ENCODE measurements around the gene PAQR5.

PAQR5 gene

DNA sequence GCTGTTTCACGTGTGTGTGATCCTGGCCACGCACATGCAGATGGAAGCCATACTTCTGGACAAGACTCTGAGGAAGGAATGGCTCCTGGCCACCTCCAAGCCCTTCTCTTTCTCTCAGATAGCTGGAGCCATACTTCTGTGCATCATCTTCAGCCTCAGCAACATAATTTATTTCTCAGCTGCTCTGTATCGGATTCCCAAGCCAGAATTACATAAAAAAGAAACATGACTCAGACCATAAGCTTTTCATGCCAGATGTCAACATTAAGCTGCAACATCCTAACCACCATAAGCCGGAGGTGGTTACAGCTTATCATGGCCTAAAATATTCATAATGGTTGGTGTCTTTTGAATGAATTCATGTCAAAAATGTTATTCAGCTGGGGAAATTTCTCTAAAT is 104.9 kb downstream of the PAQR5 start:
- TF ChIP-seq, protein P1, sequence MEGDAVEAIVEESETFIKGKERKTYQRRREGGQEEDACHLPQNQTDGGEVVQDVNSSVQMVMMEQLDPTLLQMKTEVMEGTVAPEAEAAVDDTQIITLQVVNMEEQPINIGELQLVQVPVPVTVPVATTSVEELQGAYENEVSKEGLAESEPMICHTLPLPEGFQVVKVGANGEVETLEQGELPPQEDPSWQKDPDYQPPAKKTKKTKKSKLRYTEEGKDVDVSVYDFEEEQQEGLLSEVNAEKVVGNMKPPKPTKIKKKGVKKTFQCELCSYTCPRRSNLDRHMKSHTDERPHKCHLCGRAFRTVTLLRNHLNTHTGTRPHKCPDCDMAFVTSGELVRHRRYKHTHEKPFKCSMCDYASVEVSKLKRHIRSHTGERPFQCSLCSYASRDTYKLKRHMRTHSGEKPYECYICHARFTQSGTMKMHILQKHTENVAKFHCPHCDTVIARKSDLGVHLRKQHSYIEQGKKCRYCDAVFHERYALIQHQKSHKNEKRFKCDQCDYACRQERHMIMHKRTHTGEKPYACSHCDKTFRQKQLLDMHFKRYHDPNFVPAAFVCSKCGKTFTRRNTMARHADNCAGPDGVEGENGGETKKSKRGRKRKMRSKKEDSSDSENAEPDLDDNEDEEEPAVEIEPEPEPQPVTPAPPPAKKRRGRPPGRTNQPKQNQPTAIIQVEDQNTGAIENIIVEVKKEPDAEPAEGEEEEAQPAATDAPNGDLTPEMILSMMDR (IDR thresholded peaks at IDR 0.05; ENCODE audit: insufficient read depth, low read length, poor library complexity, severe bottlenecking): no peak
- no peak for TF ChIP-seq EZH2phosphoT487 (conservative IDR thresholded peaks at IDR 0.05; ENCODE audit: low read length)
- H3K4me3 ChIP-seq (ENCODE audit: insufficient read depth, low read length, poor library complexity, severe bottlenecking): no peak overlapping the region
- H3K36me3 ChIP-seq (ENCODE audit: low read length): no peaks in the 10 kb centered on the region
- no peaks in the 10 kb centered on the region for H3F3A ChIP-seq (ENCODE audit: insufficient read depth)
- H3K79me2 ChIP-seq (ENCODE audit: insufficient read depth, low read length): no peaks in the 10 kb centered on the region
- no peak overlapping the region for H2AFZ ChIP-seq (ENCODE audit: low read depth, low read length, severe bottlenecking)
- H4K20me1 ChIP-seq (ENCODE audit: low read depth, low read length): no peaks in the 10 kb centered on the region
- no peaks in the 10 kb centered on the region for H3K27me3 ChIP-seq (ENCODE audit: low read length)
- H3K9ac ChIP-seq (ENCODE audit: low read length): no peak overlapping the region
- H3K4me2 ChIP-seq (ENCODE audit: low read depth, low read length, poor library complexity, severe bottlenecking): no peak overlapping the region
- no peaks in the 10 kb centered on the region for H3K9me3 ChIP-seq (ENCODE audit: insufficient read depth, low read length)
- no peak overlapping the region for H3K27ac ChIP-seq (ENCODE audit: low read depth, low read length)
- no peaks in the 10 kb centered on the region for H3K9me2 ChIP-seq (replicated peaks; ENCODE audit: insufficient read depth, low read length)

DNA sequence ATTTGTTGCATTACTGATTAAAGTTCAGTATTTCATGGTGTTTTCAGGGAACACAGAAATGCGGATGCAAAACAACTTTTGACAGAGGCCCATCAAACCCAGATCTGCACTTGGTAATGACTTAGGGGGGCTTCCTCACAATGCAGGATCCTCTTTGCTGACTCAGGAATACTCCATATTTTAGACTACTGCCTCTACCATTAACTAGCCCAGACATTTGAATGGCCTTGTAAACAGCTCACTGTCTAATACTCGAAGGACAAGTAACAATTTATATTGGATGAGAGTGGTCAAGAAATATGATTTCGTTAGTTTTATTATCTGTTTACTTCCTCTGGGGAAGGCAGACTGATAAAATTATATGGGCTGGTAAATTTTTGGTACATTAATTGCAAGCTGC is 106.4 kb downstream of the PAQR5 start:
- Histone ChIP-seq H3K27me3 (ENCODE audit: low read length) (no peaks in the 10 kb centered on the region), H3K4me2 (ENCODE audit: low read depth, low read length, poor library complexity, severe bottlenecking) (no peak overlapping the region), H3K9ac (ENCODE audit: low read length) (no peak overlapping the region), H3K9me2 (replicated peaks; ENCODE audit: insufficient read depth, low read length) (no peaks in the 10 kb centered on the region), H3K79me2 (ENCODE audit: insufficient read depth, low read length) (no peaks in the 10 kb centered on the region), H3F3A (ENCODE audit: insufficient read depth) (no peaks in the 10 kb centered on the region), H3K9me3 (ENCODE audit: insufficient read depth, low read length) (no peaks in the 10 kb centered on the region), H4K20me1 (ENCODE audit: low read depth, low read length) (no peaks in the 10 kb centered on the region), H3K36me3 (ENCODE audit: low read length) (no peaks in the 10 kb centered on the region), H3K27ac (ENCODE audit: low read depth, low read length) (no peak overlapping the region), H2AFZ (ENCODE audit: low read depth, low read length, severe bottlenecking) (no peak overlapping the region), H3K4me3 (ENCODE audit: insufficient read depth, low read length, poor library complexity, severe bottlenecking) (no peak overlapping the region)
- TF ChIP-seq, protein P1 (IDR thresholded peaks at IDR 0.05; ENCODE audit: insufficient read depth, low read length, poor library complexity, severe bottlenecking): no peak
- TF ChIP-seq EZH2phosphoT487 (conservative IDR thresholded peaks at IDR 0.05; ENCODE audit: low read length): no peak

DNA sequence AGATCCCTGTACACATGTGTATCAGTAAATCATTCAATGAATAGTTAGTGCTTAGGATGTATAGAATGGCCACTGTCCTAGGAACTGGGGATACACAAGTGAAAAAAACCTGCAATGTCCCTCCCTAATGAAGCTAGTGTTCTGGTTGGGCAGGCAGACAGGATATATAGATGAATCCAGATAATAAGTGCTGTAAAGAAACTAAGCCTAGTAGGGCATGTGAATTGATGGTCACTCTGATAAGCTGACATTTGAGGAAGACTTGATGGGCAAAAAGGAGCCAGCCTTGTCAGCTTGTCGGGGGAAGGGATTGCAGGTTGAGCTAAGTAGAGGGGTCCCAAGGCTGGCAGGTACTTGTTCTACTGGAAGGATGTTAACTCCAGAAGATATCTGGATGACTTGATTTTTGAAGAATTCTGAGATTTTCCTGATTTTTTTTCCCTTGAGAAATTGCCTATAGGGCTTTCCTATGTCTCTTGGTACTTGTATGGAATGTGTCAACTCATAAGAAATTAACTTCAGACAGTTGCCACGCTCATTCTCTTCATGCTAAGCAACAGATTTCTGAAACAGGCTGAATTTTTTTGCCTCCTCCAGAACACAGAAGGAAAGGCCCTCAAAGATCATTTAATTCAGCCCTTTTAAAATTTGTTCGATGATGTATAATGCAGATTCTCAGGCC is 109.1 kb downstream of the PAQR5 start:
- TF ChIP-seq EZH2phosphoT487 (conservative IDR thresholded peaks at IDR 0.05; ENCODE audit: low read length): no peak
- TF ChIP-seq, protein P1 (IDR thresholded peaks at IDR 0.05; ENCODE audit: insufficient read depth, low read length, poor library complexity, severe bottlenecking): no peak
- Histone ChIP-seq H2AFZ (ENCODE audit: low read depth, low read length, severe bottlenecking) (no peak overlapping the region), H3K27ac (ENCODE audit: low read depth, low read length) (no peak overlapping the region), H3K79me2 (ENCODE audit: insufficient read depth, low read length) (no peaks in the 10 kb centered on the region), H4K20me1 (ENCODE audit: low read depth, low read length) (no peaks in the 10 kb centered on the region), H3K4me2 (ENCODE audit: low read depth, low read length, poor library complexity, severe bottlenecking) (no peak overlapping the region), H3K4me3 (ENCODE audit: insufficient read depth, low read length, poor library complexity, severe bottlenecking) (no peak overlapping the region), H3F3A (ENCODE audit: insufficient read depth) (no peaks in the 10 kb centered on the region), H3K9ac (ENCODE audit: low read length) (no peak overlapping the region), H3K9me2 (replicated peaks; ENCODE audit: insufficient read depth, low read length) (no peaks in the 10 kb centered on the region), H3K27me3 (ENCODE audit: low read length) (no peaks in the 10 kb centered on the region), H3K36me3 (ENCODE audit: low read length) (no peaks in the 10 kb centered on the region), H3K9me3 (ENCODE audit: insufficient read depth, low read length) (no peaks in the 10 kb centered on the region)
